H1 (cell line): ENCODE results near the gene IGFBP4. TPM values are rescaled to one million over a fixed set of nuclear protein-coding genes. Genes with fewer than 3 reads are reported as not detected.

ENCODE experiments used
- CTCF ChIA-PET: fragments of 300-600 bp; sonication (Branson Sonifier 250); formaldehyde crosslinking; loops from one replicate; lab custom pipeline; 2021; ENCODE audit not compliant: partially characterized antibody; lab: Charles Lee
- POLR2A ChIA-PET: fragments of 300-600 bp; sonication (Branson Sonifier 250); formaldehyde crosslinking; loops from one replicate; lab custom pipeline; 2021; ENCODE audit warnings: inconsistent platforms; ENCODE audit not compliant: partially characterized antibody; lab: Charles Lee
- DNase-seq, 2 experiments: peaks; one replicate each; pipeline versions ENCODE4 v3.0.0 to v3.0.0-alpha.2; 2010 to 2022; ENCODE audit warnings: low spot score in 2 of 2, low read depth in 1 of 2, mixed read lengths in 1 of 2
- FAIRE-seq: peaks from 2 replicates; lab custom pipeline; 2011; peaks lifted over from hg19 to GRCh38; lab: Jason Lieb, UNC
- H2AFZ ChIP-seq: 2 replicates; pipeline ENCODE4 v1.8.1; 2012; ENCODE audit warnings: low read length, inconsistent platforms
- H2AK5ac ChIP-seq: 2 replicates; pipeline ENCODE4 v1.6.1; 2013; ENCODE audit warnings: low read depth, low read length
- H2BK120ac ChIP-seq: replicated peaks from 2 replicates; pipeline ENCODE3; 2013; ENCODE audit warnings: low read depth, low read length, inconsistent platforms
- H2BK12ac ChIP-seq: 2 replicates; pipeline ENCODE4 v1.6.1; 2013; ENCODE audit warnings: low read depth, low read length
- H2BK15ac ChIP-seq: 2 replicates; pipeline ENCODE4 v1.6.1; 2013; ENCODE audit warnings: low read length
- H2BK20ac ChIP-seq: 2 replicates; pipeline ENCODE4 v1.6.1; 2013; ENCODE audit warnings: low read length
- H2BK5ac ChIP-seq: 2 replicates; pipeline ENCODE4 v1.6.1; 2013; ENCODE audit warnings: low read depth, low read length
- H3K14ac ChIP-seq: 2 replicates; pipeline ENCODE4 v1.6.1; 2013; ENCODE audit warnings: inconsistent platforms; ENCODE audit not compliant: insufficient read length
- H3K18ac ChIP-seq: 2 replicates; pipeline ENCODE4 v1.6.1; 2013; ENCODE audit warnings: low read length; ENCODE audit errors: extremely low read depth
- H3K23ac ChIP-seq: 2 replicates; pipeline ENCODE4 v1.6.1; 2013; ENCODE audit warnings: inconsistent platforms; ENCODE audit not compliant: insufficient read length
- H3K23me2 ChIP-seq: 2 replicates; pipeline ENCODE4 v1.6.1; 2013; ENCODE audit warnings: low read depth, low read length
- H3K27ac ChIP-seq: 2 replicates; pipeline ENCODE4 v1.6.1; 2011; ENCODE audit warnings: low read depth, low read length, inconsistent platforms
- H3K27me3 ChIP-seq, 4 experiments: replicated peaks in 1 of 4; 1 replicate in 1 of 4; 2 replicates in 3 of 4; pipeline versions ENCODE4 v1.6.1 to v1.8.1; 2011 to 2013; ENCODE audit warnings: low read length in 3 of 4, mild to moderate bottlenecking in 3 of 4, inconsistent platforms in 2 of 4, mixed read lengths in 2 of 4, moderate library complexity in 1 of 4; ENCODE audit not compliant: control insufficient read depth in 3 of 4, insufficient read depth in 3 of 4; ENCODE audit errors: extremely low read depth in 1 of 4
- H3K36me3 ChIP-seq, 4 experiments: 2 replicates each; pipeline versions ENCODE4 v1.6.1 to v1.8.1; 2011 to 2013; ENCODE audit warnings: mild to moderate bottlenecking in 4 of 4, low read length in 3 of 4, moderate library complexity in 2 of 4, control low read depth in 1 of 4, inconsistent platforms in 1 of 4; ENCODE audit not compliant: insufficient read depth in 4 of 4, control insufficient read depth in 2 of 4
- H3K4ac ChIP-seq: replicated peaks from 2 replicates; pipeline ENCODE3; 2013; ENCODE audit warnings: low read length, low read depth, mixed read lengths, inconsistent platforms; ENCODE audit not compliant: insufficient read length
- H3K4me1 ChIP-seq, 4 experiments: replicated peaks in 1 of 4; 1 replicate in 1 of 4; 2 replicates in 3 of 4; pipeline versions ENCODE4 v1.6.1 to v1.8.1; 2011 to 2013; ENCODE audit warnings: low read length in 3 of 4, inconsistent platforms in 2 of 4, mixed read lengths in 1 of 4; ENCODE audit not compliant: insufficient read depth in 4 of 4, control insufficient read depth in 3 of 4
- H3K4me2 ChIP-seq, 2 experiments: 2 replicates each; pipeline versions ENCODE4 v1.6.1 to v1.8.1; 2011 to 2013; ENCODE audit warnings: low read depth in 2 of 2, low read length in 2 of 2, control low read depth in 1 of 2, inconsistent platforms in 1 of 2, mild to moderate bottlenecking in 1 of 2; ENCODE audit not compliant: insufficient read depth in 1 of 2
- H3K4me3 ChIP-seq, 4 experiments: fragments of 200-600, 300-600 bp in 1 of 4; sonication (generic), shearing (Covaris generic), sonication (Bioruptor Twin) in 1 of 4; 2 replicates each; pipeline versions ENCODE4 v1.5.1 to v1.8.1; 2011 to 2016; ENCODE audit warnings: low read length in 4 of 4, low read depth in 3 of 4, control low read depth in 2 of 4, inconsistent platforms in 2 of 4, mild to moderate bottlenecking in 2 of 4, mixed read lengths in 1 of 4, moderate library complexity in 1 of 4; ENCODE audit not compliant: insufficient read depth in 2 of 4; ENCODE audit errors: extremely low read depth in 1 of 4
- H3K56ac ChIP-seq: replicated peaks from 2 replicates; pipeline ENCODE3; 2013; ENCODE audit warnings: low read depth, mild to moderate bottlenecking, mixed read lengths, low read length, inconsistent platforms; ENCODE audit not compliant: insufficient read length
- H3K79me1 ChIP-seq: 2 replicates; pipeline ENCODE4 v1.6.1; 2013; ENCODE audit warnings: low read depth, low read length, control low read depth
- H3K79me2 ChIP-seq, 2 experiments: 2 replicates each; pipeline versions ENCODE4 v1.6.1 to v1.8.1; 2012 to 2013; ENCODE audit warnings: low read length in 2 of 2, mild to moderate bottlenecking in 2 of 2, inconsistent platforms in 1 of 2; ENCODE audit not compliant: insufficient read depth in 2 of 2, control insufficient read depth in 1 of 2
- H3K9ac ChIP-seq, 4 experiments: replicated peaks in 1 of 4; 1 replicate in 1 of 4; 2 replicates in 3 of 4; pipeline versions ENCODE4 v1.6.1 to v1.8.1; 2011 to 2013; ENCODE audit warnings: low read depth in 3 of 4, low read length in 3 of 4, control low read depth in 2 of 4, mild to moderate bottlenecking in 2 of 4, moderate library complexity in 2 of 4, inconsistent platforms in 1 of 4; ENCODE audit errors: extremely low read depth in 1 of 4
- H3K9me3 ChIP-seq, 2 experiments: 2 replicates each; pipeline versions ENCODE4 v1.6.1 to v1.8.1; 2012 to 2013; ENCODE audit warnings: mild to moderate bottlenecking in 2 of 2, moderate library complexity in 2 of 2, control low read depth in 1 of 2, inconsistent platforms in 1 of 2, low read depth in 1 of 2, low read length in 1 of 2, mixed read lengths in 1 of 2; ENCODE audit not compliant: insufficient read depth in 2 of 2
- H4K20me1 ChIP-seq, 2 experiments: replicated peaks in 1 of 2; 2 replicates each; pipeline versions ENCODE3 to v1.8.1; 2011 to 2013; ENCODE audit warnings: inconsistent platforms in 2 of 2, low read length in 2 of 2, mild to moderate bottlenecking in 1 of 2; ENCODE audit not compliant: insufficient read depth in 2 of 2, control insufficient read depth in 1 of 2
- H4K5ac ChIP-seq: 2 replicates; pipeline ENCODE4 v1.6.1; 2013; ENCODE audit warnings: low read length, low read depth, mixed read lengths, inconsistent platforms; ENCODE audit not compliant: insufficient read length
- H4K8ac ChIP-seq: 2 replicates; pipeline ENCODE4 v1.8.0; 2013; ENCODE audit warnings: mild to moderate bottlenecking, moderate library complexity, low read length, inconsistent platforms; ENCODE audit not compliant: insufficient read depth; ENCODE audit errors: extremely low read depth
- H4K91ac ChIP-seq: replicated peaks from 2 replicates; pipeline ENCODE3; 2013; ENCODE audit warnings: low read length, mixed read lengths, inconsistent platforms; ENCODE audit not compliant: insufficient read length
- ATF2 ChIP-seq: IDR thresholded peaks from 2 replicates; pipeline ENCODE4 v1.6.1; 2012; ENCODE audit warnings: low read length, inconsistent platforms
- CEBPB ChIP-seq: IDR thresholded peaks from 2 replicates; pipeline ENCODE4 v1.6.1; 2012; ENCODE audit warnings: low read depth, low read length
- CREB1 ChIP-seq: IDR thresholded peaks from 2 replicates; pipeline ENCODE4 v1.6.1; 2012; ENCODE audit warnings: inconsistent platforms
- SP1 ChIP-seq: IDR thresholded peaks from 2 replicates; pipeline ENCODE4 v1.6.1; 2011; ENCODE audit warnings: low read depth, low read length
- WGBS, 2 experiments: shearing (Covaris generic) in 1 of 2; methylation state at CpG; one replicate each; pipeline versions ENCODE4 v1.1.6 to v1.1.7; 2013 to 2015; ENCODE audit warnings: low lambda C conversion rate in 2 of 2, mixed read lengths in 2 of 2, inconsistent platforms in 1 of 2, low coverage in 1 of 2, missing lambda C conversion rate in 1 of 2; ENCODE audit not compliant: insufficient replicate concordance in 2 of 2, insufficient coverage in 1 of 2, insufficient read length in 1 of 2; ENCODE audit errors: extremely low coverage in 1 of 2, missing lambda C conversion rate in 1 of 2; 5-methylcytosine and 5-hydroxymethylcytosine counted together
- polyA plus RNA-seq, 7 experiments: library from polyadenylated mRNA; depleted of rRNA in 3 of 7; stranded (reverse) in 5 of 7; unstranded in 2 of 7; fragments of >200 nt in 5 of 7; fragments of 200-250 nt in 2 of 7; gene quantifications; 1 replicate in 5 of 7; 2 replicates in 1 of 7; 4 replicates in 1 of 7; pipeline versions ENCODE4 v1.2.1 to v1.2.3, GENCODE V29; 2011 to 2013; ENCODE audit warnings: missing spikeins in 2 of 7, mixed read lengths in 2 of 7
- total RNA-seq: library from RNA; stranded (reverse); fragmentation: NEBNext Ultra II Directional; extraction: Animal tissue kit (Norgen Biotek cat#: 25700); gene quantifications from 2 replicates; pipeline ENCODE4 v1.2.1, GENCODE V29; 2021

IGFBP4 gene
- total and polyA plus RNA-seq, 2 of the 8 experiments (the other 6 are each of a cell fraction or from before 2014, with no cell fraction given): 85.5 to 105 TPM

GRCh38 chr17:40461732-40462342 is 18.6 kb downstream of the IGFBP4 start:
- H2BK20ac ChIP-seq: no peak overlapping the region
- no peaks in the 10 kb centered on the region; the same call in 1 of the 2 replicates for H3K23me2 ChIP-seq
- H3K9me3 ChIP-seq: no peaks in the 10 kb centered on the region
- ChIA-PET CTCF (interaction anchor here (1.9 to 34.1 kb wide), 4 partner anchors 1 to 70 kb away, joined by 17 to 739 read pairs (median 587); partner anchors contain the start of gene IGFBP4), POLR2A (interaction anchor here (1.3 to 3.0 kb wide), 6 partner anchors 8 to 33 kb away, joined by 3 to 20 read pairs (median 7); partner anchors contain the start of gene IGFBP4)
- H2BK5ac ChIP-seq: no peak overlapping the region; the same call in 1 of the 2 replicates
- H3K4me3 ChIP-seq: no peak overlapping the region
- peak overlapping the region; percentile 86; the same call in 1 of the 2 replicates for H2AK5ac ChIP-seq
- H3K4me1 ChIP-seq: peaks cover 2 to 39% (median 16%) of the 10 kb centered on the region in 4 experiments
- 92% methylated on average over 12 of the region's 12 CpGs; no CpG with 5 or more reads in 1 of the 2 experiments for WGBS, 2 experiments
- no peak overlapping the region for H3K56ac ChIP-seq
- no peaks in the 10 kb centered on the region for H3K27me3 ChIP-seq
- H4K5ac ChIP-seq: no peak overlapping the region
- H3K18ac ChIP-seq: peak overlapping the region; percentile 71; the same call in 1 of the 2 replicates
- H2BK15ac ChIP-seq: no peak overlapping the region; the same call in 1 of the 2 replicates
- peaks cover 0 to 2% (median 0%) of the 10 kb centered on the region in 4 experiments; a peak in 1 of 8 replicates for H3K36me3 ChIP-seq
- TF ChIP-seq CREB1: no peak
- TF ChIP-seq ATF2: no peak
- no peak for TF ChIP-seq SP1
- TF ChIP-seq CEBPB: no peak
- H3K23ac ChIP-seq: no peak overlapping the region
- H3K14ac ChIP-seq: no peak overlapping the region
- no peak overlapping the region for H3K4me2 ChIP-seq
- H3K27ac ChIP-seq: no peak overlapping the region
- no peaks in the 10 kb centered on the region for H3K79me2 ChIP-seq
- no peak for DNase-seq
- no peak overlapping the region for H2AFZ ChIP-seq
- H3K9ac ChIP-seq: peak overlapping the region in 1 of 4 experiments; percentile 32; a peak in 1 of 7 replicates
- FAIRE-seq: no peak
- peak overlapping the region; percentile 22 for H3K4ac ChIP-seq
- no peaks in the 10 kb centered on the region for H3K79me1 ChIP-seq
- no peak overlapping the region for H2BK120ac ChIP-seq
- no peaks in the 10 kb centered on the region for H4K20me1 ChIP-seq
- H4K91ac ChIP-seq: peak overlapping the region; percentile 5
- H4K8ac ChIP-seq: 0 out of 2 replicates have a peak overlapping the region, but pooled peaks have one; percentile 53
- H2BK12ac ChIP-seq: peak overlapping the region; percentile 71; the same call in 1 of the 2 replicates
